Measurements from ENCODE around the gene COA1. TPM values are rescaled to one million over a fixed set of nuclear protein-coding genes. Genes with fewer than 3 reads are reported as not detected.
"Not testable (repeated sequence)": the region's sequence is repeated elsewhere in the genome, so short reads cannot be mapped to it uniquely, and the experiment has no call there.

COA1 gene
- total RNA-seq, 4 donors from 2014 or later: 34.0 to 84.2 (median 54.4) TPM

- no peak for DNase-seq
- no peak for TF ChIP-seq POLR2A (IDR thresholded peaks at IDR 0.05)
- no peak for TF ChIP-seq CTCF (IDR thresholded peaks at IDR 0.05)
- peaks cover 0 to 22% (median 2%) of the 10 kb centered on the region in 4 donors for H3K4me1 ChIP-seq
- no peaks in the 10 kb centered on the region for H3K36me3 ChIP-seq
- H3K27me3 ChIP-seq: no peaks in the 10 kb centered on the region
- H3K27ac ChIP-seq: no peak overlapping the region
- H3K4me3 ChIP-seq: no peak overlapping the region
- no peaks in the 10 kb centered on the region for H3K9me3 ChIP-seq
Measured at GRCh38 chr7:43727003-43727402, 2.3 kb downstream of the COA1 start.

GRCh38 chr7:43726466-43726865 is 2.9 kb downstream of the COA1 start:
- H3K4me1 ChIP-seq: peaks cover 0 to 24% (median 2%) of the 10 kb centered on the region in 4 donors

GRCh38 chr7:43725251-43725650 is 4.1 kb downstream of the COA1 start:
- Histone ChIP-seq H3K9me3 (no peaks in the 10 kb centered on the region), H3K4me3 (no peak overlapping the region), H3K36me3 (no peaks in the 10 kb centered on the region), H3K4me1 (peaks cover 0 to 26% (median 2%) of the 10 kb centered on the region in 4 donors), H3K27ac (no peak overlapping the region), H3K27me3 (no peaks in the 10 kb centered on the region)
- no peak for TF ChIP-seq CTCF (IDR thresholded peaks at IDR 0.05)
- TF ChIP-seq POLR2A (IDR thresholded peaks at IDR 0.05): no peak
- DNase-seq: no peak

More at GRCh38 chr7:43726466-43726865, 2.9 kb downstream of the COA1 start:
- TF ChIP-seq POLR2A (IDR thresholded peaks at IDR 0.05): no peak
- no peak for TF ChIP-seq CTCF (IDR thresholded peaks at IDR 0.05)
- DNase-seq: no peak
- H3K27ac ChIP-seq: no peak overlapping the region
- H3K4me3 ChIP-seq: no peak overlapping the region
- H3K9me3 ChIP-seq: no peaks in the 10 kb centered on the region
- no peaks in the 10 kb centered on the region for H3K27me3 ChIP-seq
- H3K36me3 ChIP-seq: no peaks in the 10 kb centered on the region

GRCh38 chr7:43723007-43723341 is 6.3 kb downstream of the COA1 start:
- H3K4me3 ChIP-seq: no peak overlapping the region
- no peaks in the 10 kb centered on the region for H3K9me3 ChIP-seq
- no peak for TF ChIP-seq POLR2A (IDR thresholded peaks at IDR 0.05)
- no peak for TF ChIP-seq CTCF (IDR thresholded peaks at IDR 0.05)
- no peaks in the 10 kb centered on the region for H3K36me3 ChIP-seq
- no peak overlapping the region for H3K27ac ChIP-seq
- peaks cover 0 to 19% (median 0%) of the 10 kb centered on the region in 4 donors for H3K4me1 ChIP-seq
- H3K27me3 ChIP-seq: no peaks in the 10 kb centered on the region
- no peak for DNase-seq

GRCh38 chr7:43721193-43721806 is 8.0 kb downstream of the COA1 start:
- DNase-seq: no peak
- no peaks in the 10 kb centered on the region for H3K36me3 ChIP-seq
- H3K27me3 ChIP-seq: no peaks in the 10 kb centered on the region
- TF ChIP-seq CTCF (IDR thresholded peaks at IDR 0.05) (peak; percentile 61 to 77 (median 72)), POLR2A (IDR thresholded peaks at IDR 0.05) (no peak)
- no peak overlapping the region for H3K27ac ChIP-seq
- H3K9me3 ChIP-seq: no peaks in the 10 kb centered on the region
- peaks cover 0 to 5% (median 0%) of the 10 kb centered on the region in 4 donors for H3K4me1 ChIP-seq
- H3K4me3 ChIP-seq: no peak overlapping the region

GRCh38 chr7:43716598-43716997 is 12.7 kb downstream of the COA1 start:
- TF ChIP-seq CTCF (IDR thresholded peaks at IDR 0.05) (no peak), POLR2A (IDR thresholded peaks at IDR 0.05) (no peak)
- Histone ChIP-seq H3K9me3 (no peaks in the 10 kb centered on the region), H3K4me3 (no peak overlapping the region), H3K27ac (no peak overlapping the region), H3K36me3 (no peaks in the 10 kb centered on the region), H3K27me3 (no peaks in the 10 kb centered on the region), H3K4me1 (peaks cover 0 to 3% (median 0%) of the 10 kb centered on the region in 4 donors)
- DNase-seq: no peak

- not testable (repeated sequence) for H3K27ac ChIP-seq, H3K4me1 ChIP-seq, H3K4me3 ChIP-seq, H3K9me3 ChIP-seq, H3K36me3 ChIP-seq, DNase-seq, H3K27me3 ChIP-seq
Measured at GRCh38 chr7:43715966-43716365, 13.4 kb downstream of the COA1 start.

Measured in Peyer's patch (tissue), 4 donors.